ENCODE results near the gene WWC1.

The WWC1 gene

GRCh38 chr5:168502563-168503237 lies 211.3 kb downstream of the WWC1 start:
- DNase-seq = no peak
- no peak overlapping the region for H3K14ac ChIP-seq (ENCODE audit: low read length in 2 of 2)
- no peaks in the 10 kb centered on the region for H3K27me3 ChIP-seq (ENCODE audit: control insufficient read depth in 1 of 2, insufficient read depth in 1 of 2, low read length in 2 of 2)
- peaks cover 21% of the 10 kb centered on the region for H3K79me1 ChIP-seq (replicated peaks; ENCODE audit: low read length, poor library complexity, severe bottlenecking)
- H3K9ac ChIP-seq (ENCODE audit: low read length) = no peak overlapping the region
- H3K23ac ChIP-seq (ENCODE audit: low read length in 2 of 2) = no peak overlapping the region
- no peak overlapping the region for H3K18ac ChIP-seq (ENCODE audit: low read depth in 1 of 2, low read length in 2 of 2)
- H2BK15ac ChIP-seq (ENCODE audit: low read depth, poor library complexity, severe bottlenecking) = no peak overlapping the region
- no peak overlapping the region for H3K4me3 ChIP-seq (ENCODE audit: insufficient read depth in 1 of 2, low read depth in 1 of 2, low read length in 2 of 2)
- 92% methylated on average over 6 of the region's 7 CpGs for whole genome bisulfite sequencing
- H4K8ac ChIP-seq (ENCODE audit: low read length) = no peak overlapping the region
- no peak overlapping the region for H2AK5ac ChIP-seq (ENCODE audit: low read length, severe bottlenecking)
- H3K27ac ChIP-seq (ENCODE audit: low read length, poor library complexity, severe bottlenecking) = no peak overlapping the region
- H2BK120ac ChIP-seq (ENCODE audit: low read depth, low read length) = no peak overlapping the region
- no peak overlapping the region for H3K4me2 ChIP-seq (ENCODE audit: low read length, poor library complexity, severe bottlenecking)
- H3K4me1 ChIP-seq (ENCODE audit: control insufficient read depth, insufficient read depth, low read depth, low read length) = no peaks in the 10 kb centered on the region
- H4K91ac ChIP-seq (ENCODE audit: low read length) = no peak overlapping the region
- no peak overlapping the region for H2BK5ac ChIP-seq (ENCODE audit: low read depth, low read length, poor library complexity, severe bottlenecking)
- H3K9me3 ChIP-seq (ENCODE audit: control insufficient read depth, low read length) = no peaks in the 10 kb centered on the region
- H3K4ac ChIP-seq (ENCODE audit: low read depth in 1 of 2, low read length in 2 of 2) = no peak overlapping the region
- H2BK12ac ChIP-seq (ENCODE audit: low read length in 2 of 2) = no peak overlapping the region
- H3K36me3 ChIP-seq (ENCODE audit: control insufficient read depth in 1 of 2, insufficient read depth in 2 of 2, low read depth in 1 of 2, low read length in 2 of 2) = peaks cover 28 to 93% of the 10 kb centered on the region in 2 experiments
- H2AFZ ChIP-seq (ENCODE audit: low read depth, low read length) = no peak overlapping the region

GRCh38 chr5:168513861-168514428 lies 222.5 kb downstream of the WWC1 start:
- Histone ChIP-seq H4K91ac (ENCODE audit: low read length) (no peak overlapping the region), H2BK12ac (ENCODE audit: low read length in 2 of 2) (no peak overlapping the region), H3K23ac (ENCODE audit: low read length in 2 of 2) (no peak overlapping the region), H3K4me2 (ENCODE audit: low read length, poor library complexity, severe bottlenecking) (no peak overlapping the region), H2AK5ac (ENCODE audit: low read length, severe bottlenecking) (no peak overlapping the region), H2AFZ (ENCODE audit: low read depth, low read length) (no peak overlapping the region), H2BK5ac (ENCODE audit: low read depth, low read length, poor library complexity, severe bottlenecking) (no peak overlapping the region), H3K4me3 (ENCODE audit: insufficient read depth in 1 of 2, low read depth in 1 of 2, low read length in 2 of 2) (no peak overlapping the region), H3K36me3 (ENCODE audit: control insufficient read depth in 1 of 2, insufficient read depth in 2 of 2, low read depth in 1 of 2, low read length in 2 of 2) (peaks cover 38 to 99% of the 10 kb centered on the region in 2 experiments), H2BK120ac (ENCODE audit: low read depth, low read length) (no peak overlapping the region), H2BK15ac (ENCODE audit: low read depth, poor library complexity, severe bottlenecking) (no peak overlapping the region), H3K27me3 (ENCODE audit: control insufficient read depth in 1 of 2, insufficient read depth in 1 of 2, low read length in 2 of 2) (no peaks in the 10 kb centered on the region), H3K27ac (ENCODE audit: low read length, poor library complexity, severe bottlenecking) (no peak overlapping the region), H3K9me3 (ENCODE audit: control insufficient read depth, low read length) (peaks cover 45% of the 10 kb centered on the region), H3K18ac (ENCODE audit: low read depth in 1 of 2, low read length in 2 of 2) (no peak overlapping the region), H4K8ac (ENCODE audit: low read length) (no peak overlapping the region), H3K4ac (ENCODE audit: low read depth in 1 of 2, low read length in 2 of 2) (no peak overlapping the region), H3K4me1 (ENCODE audit: control insufficient read depth, insufficient read depth, low read depth, low read length) (no peaks in the 10 kb centered on the region), H3K14ac (ENCODE audit: low read length in 2 of 2) (no peak overlapping the region), H3K79me1 (replicated peaks; ENCODE audit: low read length, poor library complexity, severe bottlenecking) (peaks cover 16% of the 10 kb centered on the region), H3K9ac (ENCODE audit: low read length) (no peak overlapping the region)
- WGBS = no CpG with 5 or more reads among the region's 2 CpGs
- no peak for DNase-seq

Data from mesenchymal stem cell (in vitro differentiated cells and primary cell).